MCF 10A (cell line): ENCODE results near the gene GNB1. TPM values are rescaled to one million over a fixed set of nuclear protein-coding genes. Genes with fewer than 3 reads are reported as not detected.

ENCODE experiments used
- BruUV-seq: library from RNA; stranded (reverse); fragments of 400-500 nt; replicated peaks from 2 replicates; lab custom pipeline; 2021; lab: Mats Ljungman, UMichigan
- CTCF ChIA-PET: fragments of 300-600 bp; sonication (Branson Sonifier 250); formaldehyde crosslinking; extraction: SDS; loops from one replicate; lab custom pipeline; 2021; ENCODE audit warnings: antibody characterized with exemption, inconsistent platforms; lab: Yijun Ruan, JAX
- POLR2A ChIA-PET: fragments of 300-600, 350-650 bp; sonication (Branson Sonifier 250); formaldehyde crosslinking; extraction: SDS; loops from one replicate; lab custom pipeline; 2020; ENCODE audit warnings: antibody characterized with exemption, inconsistent platforms; lab: Yijun Ruan, JAX
- DNase-seq: peaks from one replicate; pipeline ENCODE4 v3.0.0-alpha.2; 2018; ENCODE audit not compliant: unreplicated experiment
- H3K27ac Mint-ChIP-seq: one replicate; pipeline ENCODE4 v1.8.0; 2022; ENCODE audit warnings: mild to moderate bottlenecking, low read depth, mixed read lengths; ENCODE audit not compliant: unreplicated experiment
- H3K27me3 Mint-ChIP-seq: one replicate; pipeline ENCODE4 v1.8.0; 2022; ENCODE audit warnings: mixed read lengths; ENCODE audit not compliant: insufficient read depth, unreplicated experiment
- H3K36me3 Mint-ChIP-seq: one replicate; pipeline ENCODE4 v1.8.0; 2022; ENCODE audit warnings: mild to moderate bottlenecking, moderate library complexity, mixed read lengths; ENCODE audit not compliant: insufficient read depth, unreplicated experiment
- H3K4me1 Mint-ChIP-seq: one replicate; pipeline ENCODE4 v1.8.0; 2022; ENCODE audit warnings: mixed read lengths; ENCODE audit not compliant: insufficient read depth, unreplicated experiment
- H3K4me3 Mint-ChIP-seq: one replicate; pipeline ENCODE4 v1.8.0; 2022; ENCODE audit warnings: mild to moderate bottlenecking, moderate library complexity, mixed read lengths; ENCODE audit not compliant: unreplicated experiment
- H3K9me3 Mint-ChIP-seq: one replicate; pipeline ENCODE4 v1.8.0; 2022; ENCODE audit warnings: mixed read lengths; ENCODE audit not compliant: unreplicated experiment
- CTCF ChIP-seq: fragments of 200-600 bp; IDR thresholded peaks from one replicate; pipeline ENCODE4 v1.8.0; 2022; ENCODE audit warnings: antibody characterized with exemption, mild to moderate bottlenecking; ENCODE audit not compliant: unreplicated experiment
- intact Hi-C: fragments of 100-400 bp; cut with micrococcal nuclease; formaldehyde crosslinking; loops from 2 replicates; pipeline ENCODE4 v1.14.1; 2022
- total RNA-seq: library from RNA; stranded (reverse); gene quantifications from 2 replicates; pipeline ENCODE4 v1.2.3, GENCODE V29; 2022

GNB1 gene
- total RNA-seq, 1 experiment from 2014 or later: 430 TPM

- no peak for TF ChIP-seq CTCF
- Mint-ChIP-seq H3K27ac (peak overlapping the region; percentile 16), H3K4me1 (peaks cover 35% of the 10 kb centered on the region), H3K9me3 (no peaks in the 10 kb centered on the region), H3K36me3 (peaks cover 37% of the 10 kb centered on the region), H3K4me3 (no peak overlapping the region), H3K27me3 (no peaks in the 10 kb centered on the region)
- POLR2A ChIA-PET: interaction anchor here (1.5 kb wide), 1 partner anchor 12 kb away, joined by 4 read pairs; no protein-coding TSS in a partner anchor
- no TSS peak for BruUV-seq
- CTCF ChIA-PET: interaction anchor here (0.6 kb wide), 1 partner anchor 22 kb away, joined by 3 read pairs; no protein-coding TSS in a partner anchor
- intact Hi-C loops: no loop called here
- DNase-seq: no peak
These were observed 9.2 kb downstream of the GNB1 start for GRCh38 chr1:1881727-1882126.

- ChIA-PET CTCF (interaction anchor here (0.6 kb wide), 1 partner anchor 14 kb away, joined by 3 read pairs; no protein-coding TSS in a partner anchor), POLR2A (interaction anchor here (1.5 kb wide), 1 partner anchor 11 kb away, joined by 4 read pairs; no protein-coding TSS in a partner anchor)
- Mint-ChIP-seq H3K36me3 (peaks cover 42% of the 10 kb centered on the region), H3K9me3 (no peaks in the 10 kb centered on the region), H3K4me3 (no peak overlapping the region), H3K4me1 (peaks cover 41% of the 10 kb centered on the region), H3K27ac (peak overlapping the region; percentile 35), H3K27me3 (no peaks in the 10 kb centered on the region)
- intact Hi-C loops: no loop called here
- no TSS peak for BruUV-seq
- DNase-seq: no peak
- no peak for TF ChIP-seq CTCF
These were observed 10.1 kb downstream of the GNB1 start for GRCh38 chr1:1880617-1881312.

- H3K4me1 Mint-ChIP-seq: peaks cover 41% of the 10 kb centered on the region
These were observed 10.9 kb downstream of the GNB1 start for GRCh38 chr1:1879942-1880341.

More at GRCh38 chr1:1879942-1880341, 10.9 kb downstream of the GNB1 start:
- Mint-ChIP-seq H3K36me3 (peaks cover 44% of the 10 kb centered on the region), H3K27ac (no peak overlapping the region), H3K27me3 (no peaks in the 10 kb centered on the region), H3K9me3 (no peaks in the 10 kb centered on the region), H3K4me3 (no peak overlapping the region)
- intact Hi-C loops: no loop called here
- CTCF ChIA-PET: interaction anchor here (0.6 kb wide), 1 partner anchor 13 kb away, joined by 3 read pairs; no protein-coding TSS in a partner anchor
- POLR2A ChIA-PET: interaction anchor here (0.7 to 1.5 kb wide), 2 partner anchors 10 to 13 kb away, joined by 3 to 4 read pairs; no protein-coding TSS in a partner anchor
- no peak for DNase-seq
- TF ChIP-seq CTCF: no peak
- BruUV-seq: no TSS peak
